Hypothalamus (tissue), 51 donors: ENCODE data around the gene ANKRD60.
A peak's percentile ranks its signal among the peaks of the same experiment; 100 is the strongest.

ENCODE experiments used
- DNase-seq, 51 donors: peaks; one replicate each; lab custom pipeline; 2025; lab: John Stamatoyannopoulos, UW

The ANKRD60 gene

DNA sequence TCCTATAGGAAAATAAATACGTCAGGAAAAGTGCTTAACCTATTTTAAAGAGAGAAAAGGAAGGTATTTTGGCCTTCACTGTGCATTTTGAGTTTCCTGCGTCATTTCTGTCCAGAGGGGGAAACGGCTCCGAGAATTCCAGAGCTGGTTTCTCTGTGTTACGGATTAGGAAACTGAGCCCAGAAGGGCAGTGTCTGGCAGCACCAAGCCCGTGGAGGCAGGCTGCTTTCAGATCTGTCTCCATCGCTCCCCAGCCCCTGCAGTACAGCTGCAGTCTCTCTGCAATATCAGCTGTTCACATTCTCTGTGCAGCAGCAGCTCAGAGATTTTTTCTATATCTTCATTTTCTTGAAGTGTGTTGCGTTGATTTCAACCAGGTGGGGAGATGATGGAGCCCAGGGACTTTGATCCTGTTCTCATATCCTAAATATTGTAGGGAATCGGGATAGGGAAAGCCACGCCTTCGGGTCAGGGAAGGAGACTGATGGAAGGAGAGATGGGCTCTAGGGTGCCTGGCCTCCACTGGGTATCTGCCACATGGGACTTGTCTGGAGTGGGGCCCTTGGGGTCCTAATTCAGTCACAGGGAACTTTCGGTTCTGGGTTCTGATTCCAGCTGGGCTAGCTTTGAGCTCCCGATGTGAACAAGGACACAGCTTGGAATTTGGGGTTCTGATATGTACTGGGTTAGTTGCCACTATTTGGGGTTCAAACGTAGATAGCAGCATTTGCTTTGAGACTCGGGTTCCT lies 2.8 kb downstream of the ANKRD60 start:
- no peak for DNase-seq

DNA sequence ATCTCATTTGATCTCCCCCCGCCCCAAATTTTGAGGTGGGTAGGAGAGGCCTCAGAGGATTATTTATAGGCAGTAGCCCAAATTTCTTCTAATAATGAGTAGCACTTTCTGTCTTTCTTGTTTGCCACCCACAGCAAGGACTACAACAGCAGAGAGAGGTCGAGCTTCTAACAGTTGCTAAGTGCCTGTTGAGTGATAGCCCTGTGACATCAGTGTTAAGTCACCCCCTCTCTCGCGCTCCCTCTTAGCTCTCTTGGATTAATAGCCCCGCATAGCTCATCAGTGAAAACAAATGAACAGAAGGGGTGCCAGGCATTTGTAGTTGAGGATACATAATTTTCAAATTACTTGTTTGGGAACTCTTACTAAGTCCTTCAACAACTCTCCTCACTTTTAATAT lies 3.5 kb downstream of the ANKRD60 start:
- DNase-seq = no peak

DNA sequence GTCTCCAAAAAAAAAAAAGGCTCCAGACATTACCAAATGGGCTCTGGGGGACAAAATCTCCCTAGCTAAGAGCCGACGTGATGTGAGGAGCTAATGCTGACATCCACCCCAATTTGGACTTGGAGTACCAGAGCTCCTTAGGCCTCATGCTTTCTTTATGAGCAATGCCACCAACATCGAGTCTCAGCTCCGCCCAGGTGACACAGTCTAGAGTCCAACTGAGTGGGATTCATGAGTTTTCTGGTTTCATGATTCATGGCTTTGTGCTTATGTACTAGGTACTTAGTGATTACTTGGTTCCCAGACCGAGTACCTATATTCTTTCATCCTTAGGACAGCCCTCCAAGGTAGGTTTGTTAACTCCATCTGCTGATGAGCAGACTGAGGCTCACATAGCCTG lies 4.4 kb downstream of the ANKRD60 start:
- DNase-seq = no peak

- no peak for DNase-seq
Measured at GRCh38 chr20:58223358-58223941, 5.0 kb downstream of the ANKRD60 start.

- DNase-seq = no peak
Measured at GRCh38 chr20:58222446-58222845, 6.0 kb downstream of the ANKRD60 start.

GRCh38 chr20:58219342-58219700 lies 9.1 kb downstream of the ANKRD60 start:
- DNase-seq = no peak

DNA sequence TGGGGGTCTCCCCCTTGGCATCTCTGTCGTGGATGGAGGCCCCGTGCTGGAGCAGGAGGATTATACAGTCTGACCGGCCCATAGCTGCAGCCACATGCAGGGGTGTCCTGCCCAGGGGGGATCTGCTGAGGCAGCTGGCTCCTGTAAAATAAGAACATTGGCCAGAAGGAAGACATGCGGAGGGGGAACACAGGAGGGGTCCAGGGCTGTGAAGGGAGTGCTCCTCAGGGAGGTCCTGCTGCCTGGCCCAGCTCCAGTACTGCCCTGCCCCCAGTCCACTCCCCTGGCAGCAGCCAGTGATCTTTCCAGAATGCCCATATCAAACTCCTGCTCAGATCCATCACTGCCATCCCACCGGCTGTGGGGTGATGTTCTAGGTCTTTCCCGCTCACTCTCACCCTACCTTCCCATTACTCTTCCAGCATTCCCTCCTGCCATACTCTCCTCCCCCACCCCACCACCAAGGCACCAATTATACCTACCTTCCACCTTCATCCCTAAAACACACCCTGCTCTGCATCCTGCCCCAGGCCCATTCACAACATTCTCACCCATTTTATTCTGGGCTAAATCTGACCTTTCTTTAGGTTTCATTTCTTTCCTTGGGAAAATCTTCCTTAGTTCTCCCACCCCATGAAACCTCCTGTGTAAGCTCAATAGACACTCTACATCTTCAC lies 9.7 kb downstream of the ANKRD60 start:
- no peak for DNase-seq

DNA sequence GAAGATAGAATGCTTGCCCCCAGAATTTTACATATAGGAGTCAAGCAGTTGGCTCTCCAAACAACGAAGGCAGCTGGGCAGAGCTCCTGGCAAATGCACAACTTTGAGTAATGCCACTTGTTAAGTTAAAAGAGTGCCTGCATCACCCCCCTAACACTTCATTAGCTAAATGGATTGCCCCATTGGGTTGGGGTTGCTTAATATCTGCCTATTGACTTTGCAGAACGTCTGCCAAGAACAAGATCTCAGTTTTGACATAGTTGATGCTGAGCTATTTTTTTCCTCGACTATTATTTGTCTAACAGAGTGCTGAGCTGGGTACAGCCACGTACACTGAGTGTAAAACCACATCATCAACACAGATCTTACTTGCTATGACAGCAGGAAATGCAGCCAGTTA lies 12.1 kb downstream of the ANKRD60 start:
- no peak for DNase-seq

DNA sequence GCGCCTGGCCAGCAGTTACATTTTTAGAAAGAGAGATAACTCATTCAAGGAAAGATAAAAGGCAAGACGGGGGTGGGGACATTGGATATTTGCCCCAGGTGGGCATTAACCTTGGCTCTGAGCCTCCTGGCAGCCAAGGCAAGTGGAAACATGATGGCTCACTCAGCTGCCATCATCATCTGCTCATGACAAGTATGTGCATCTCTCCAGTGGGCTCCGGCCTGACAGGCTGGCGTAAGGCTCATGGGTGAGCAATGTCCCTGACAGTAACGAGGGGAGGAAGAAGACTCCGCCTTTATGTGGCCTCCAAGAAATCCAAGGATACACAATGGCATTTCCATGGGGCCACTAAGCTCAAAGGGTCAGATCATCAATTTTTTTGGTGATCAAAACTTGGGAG lies 13.3 kb downstream of the ANKRD60 start:
- no peak for DNase-seq

- DNase-seq = no peak
Measured at GRCh38 chr20:58214310-58214709, 14.1 kb downstream of the ANKRD60 start.

DNA sequence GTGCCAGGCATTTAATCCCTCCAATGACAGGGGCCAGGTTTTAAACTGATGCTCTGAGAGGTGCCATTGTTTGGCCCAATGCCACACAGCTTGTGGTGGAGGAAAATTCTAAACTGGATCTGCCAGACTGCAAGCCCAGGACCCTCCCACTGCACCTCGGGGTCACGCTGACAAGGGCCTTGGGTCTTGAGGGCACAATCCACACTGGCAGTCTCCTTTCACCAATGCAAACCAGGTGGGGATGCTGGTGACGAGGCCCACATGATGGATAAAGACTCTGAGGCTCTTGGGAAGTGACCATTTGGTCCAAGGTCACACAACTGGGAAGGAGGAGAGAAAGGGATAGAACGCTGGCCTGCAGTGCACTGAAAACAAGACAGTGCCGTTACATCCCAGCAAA lies 14.7 kb downstream of the ANKRD60 start:
- peak in 1 of 51 donors; percentile 1 for DNase-seq

GRCh38 chr20:58213121-58213520 lies 15.3 kb downstream of the ANKRD60 start:
- DNase-seq = peak in 35 of 51 donors; percentile 6 to 78 (median 52)

GRCh38 chr20:58212636-58213035 lies 15.8 kb downstream of the ANKRD60 start:
- no peak for DNase-seq

GRCh38 chr20:58210398-58210747 lies 18.1 kb downstream of the ANKRD60 start:
- DNase-seq = no peak

DNA sequence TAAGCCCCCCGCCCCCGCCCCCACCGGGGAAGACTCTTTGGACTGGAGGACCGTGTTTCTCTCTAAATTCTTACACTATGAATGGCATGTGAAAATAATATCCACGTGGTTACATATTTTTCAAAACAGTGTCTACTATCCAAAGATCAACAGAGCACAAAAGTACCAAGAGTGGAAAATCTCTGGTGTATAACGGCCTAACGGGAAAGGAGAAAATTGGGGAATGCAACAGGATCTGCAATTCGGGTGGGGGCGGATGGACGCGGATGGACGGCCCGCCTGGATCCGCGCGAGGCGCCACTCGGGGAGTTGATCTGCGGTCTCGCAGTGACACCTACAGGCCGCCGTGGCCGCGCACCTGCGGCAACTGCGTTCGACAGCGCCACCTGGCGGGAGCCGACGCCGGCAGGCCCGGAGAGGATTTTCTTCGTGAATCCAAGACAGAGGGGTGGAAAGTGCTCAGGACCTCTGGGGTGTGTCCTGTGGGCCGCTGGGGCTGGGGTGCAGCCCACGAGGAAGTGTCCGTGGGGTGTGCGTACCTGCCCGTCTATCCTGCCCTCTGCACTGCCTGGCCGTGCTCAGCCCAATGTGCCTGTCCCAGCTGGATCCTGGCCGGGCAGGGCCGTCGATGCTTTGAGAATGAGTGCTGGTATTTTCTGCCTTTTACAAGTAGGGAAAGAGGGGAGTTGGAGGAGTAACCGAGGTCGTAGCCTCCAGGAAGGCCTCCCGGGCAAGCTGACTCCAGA lies 18.6 kb downstream of the ANKRD60 start:
- peak in 49 of 51 donors; percentile 21 to 89 (median 67) for DNase-seq

- no peak for DNase-seq
Measured at GRCh38 chr20:58208944-58209343, 19.5 kb downstream of the ANKRD60 start.

GRCh38 chr20:58205850-58206249 lies 22.6 kb downstream of the ANKRD60 start:
- no peak for DNase-seq

DNA sequence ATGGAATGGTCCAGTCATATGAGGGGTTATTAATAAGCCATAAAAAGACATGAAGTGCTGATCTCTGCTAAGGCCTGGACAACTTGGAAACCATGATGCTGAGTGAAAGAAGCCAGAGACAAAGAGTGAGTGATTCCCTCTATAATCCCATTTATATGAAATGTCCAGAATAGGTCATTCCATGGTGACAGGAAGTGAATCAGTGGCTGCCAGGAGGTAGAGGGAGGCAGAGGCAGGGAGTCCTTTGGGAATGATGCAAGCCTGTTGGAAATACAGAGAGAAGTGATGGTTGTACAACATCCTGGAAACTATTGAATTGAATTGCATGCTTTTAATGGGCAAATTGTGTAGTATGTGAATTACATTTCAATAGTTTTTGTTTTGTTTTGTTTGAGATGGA lies 26.4 kb downstream of the ANKRD60 start:
- DNase-seq = no peak

DNA sequence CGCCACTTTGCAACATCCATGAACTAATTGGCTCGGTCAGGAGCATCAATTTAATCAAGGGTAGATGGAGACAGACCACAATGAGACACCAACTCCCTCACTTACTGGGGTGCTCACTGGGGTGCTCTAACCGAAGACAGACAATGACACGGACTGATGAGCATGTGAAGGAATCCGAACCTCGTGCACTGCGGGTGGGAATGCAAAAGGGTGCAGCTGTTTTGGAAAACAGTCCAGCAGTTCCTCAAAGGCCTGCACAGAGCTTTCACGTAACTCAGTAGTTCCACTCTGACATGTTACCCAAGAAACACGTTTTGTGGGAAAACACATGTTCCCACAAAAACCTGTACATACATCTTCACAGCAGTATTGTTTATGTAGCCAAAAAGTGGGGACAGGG lies 26.8 kb downstream of the ANKRD60 start:
- no peak for DNase-seq

DNA sequence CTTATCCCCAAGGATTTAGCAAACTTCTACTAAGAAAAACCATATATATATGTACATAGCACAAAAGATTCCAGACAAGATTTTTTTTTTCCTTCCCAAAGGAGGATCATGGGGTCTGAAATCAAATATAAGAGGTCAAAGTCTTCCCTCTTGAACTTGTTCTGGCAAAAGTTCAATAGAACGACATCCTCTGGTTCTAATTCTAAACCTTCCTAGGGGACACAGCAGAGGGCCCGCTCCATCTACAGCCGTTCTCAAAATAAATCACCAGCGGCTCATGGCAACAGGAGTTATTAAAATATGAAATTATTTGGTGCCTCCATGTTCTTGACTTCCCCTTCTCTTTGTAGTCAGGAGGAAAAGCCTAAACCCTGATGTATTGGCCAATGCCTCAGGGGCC lies 29.0 kb downstream of the ANKRD60 start:
- no peak for DNase-seq

DNA sequence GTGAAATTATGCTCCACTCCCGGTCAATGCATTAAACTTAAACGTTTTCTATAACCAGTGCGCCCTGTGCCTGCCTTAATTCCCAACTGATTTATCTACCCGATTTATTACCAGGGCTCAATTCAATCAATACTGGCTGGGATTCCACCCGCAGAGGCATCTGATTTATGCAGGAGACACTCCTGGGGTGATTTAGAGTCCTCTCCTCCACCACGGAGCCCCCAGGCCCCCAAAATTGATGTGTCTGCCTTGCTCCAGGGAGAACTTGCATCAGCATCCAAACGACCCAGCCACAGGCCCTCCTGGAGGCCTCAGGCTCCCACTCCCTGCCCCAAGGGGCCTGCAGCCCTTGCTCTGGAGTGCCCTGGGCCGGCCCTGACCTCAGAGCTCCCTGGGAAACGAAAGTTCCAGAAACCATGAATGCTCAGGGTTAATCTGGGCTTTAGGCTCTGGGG lies 29.5 kb downstream of the ANKRD60 start:
- no peak for DNase-seq
